Measurements from ENCODE around the gene TEAD1.

DNA sequence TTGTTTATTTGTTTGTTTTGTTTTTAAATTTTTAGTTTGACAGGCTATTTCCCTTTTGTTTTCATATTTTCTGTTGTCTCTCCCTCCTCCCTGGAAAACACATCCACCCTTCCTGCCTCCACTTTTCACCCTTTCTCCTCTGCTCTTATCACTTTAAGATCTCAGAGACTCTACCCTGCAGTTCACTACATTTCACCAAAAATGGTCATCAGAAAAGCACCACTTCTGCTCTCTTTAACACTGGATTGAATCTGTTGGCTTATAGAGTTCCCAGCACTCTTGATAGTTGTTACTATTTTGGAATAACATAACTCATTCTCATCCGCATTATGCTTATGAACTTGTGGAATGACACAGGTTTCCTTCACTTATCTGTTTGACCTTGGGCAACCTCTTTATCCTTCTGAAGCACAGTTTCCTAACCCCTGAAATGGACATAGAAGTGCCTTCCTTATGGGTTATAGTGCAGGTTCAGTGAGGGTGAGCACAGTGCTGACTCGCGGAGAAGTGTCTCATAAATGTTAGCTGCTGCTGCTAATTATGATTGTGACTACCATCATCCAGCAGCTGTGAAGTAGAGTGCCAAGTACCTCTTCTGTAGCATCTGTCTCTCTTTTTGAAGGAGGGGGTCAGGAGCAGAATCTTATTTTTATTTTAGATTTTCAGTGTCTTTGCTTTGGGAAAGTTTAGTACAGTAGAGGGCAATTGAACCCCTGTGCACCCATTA, 15.0 kb downstream of the TEAD1 start:
- TF ChIP-seq, protein P1, sequence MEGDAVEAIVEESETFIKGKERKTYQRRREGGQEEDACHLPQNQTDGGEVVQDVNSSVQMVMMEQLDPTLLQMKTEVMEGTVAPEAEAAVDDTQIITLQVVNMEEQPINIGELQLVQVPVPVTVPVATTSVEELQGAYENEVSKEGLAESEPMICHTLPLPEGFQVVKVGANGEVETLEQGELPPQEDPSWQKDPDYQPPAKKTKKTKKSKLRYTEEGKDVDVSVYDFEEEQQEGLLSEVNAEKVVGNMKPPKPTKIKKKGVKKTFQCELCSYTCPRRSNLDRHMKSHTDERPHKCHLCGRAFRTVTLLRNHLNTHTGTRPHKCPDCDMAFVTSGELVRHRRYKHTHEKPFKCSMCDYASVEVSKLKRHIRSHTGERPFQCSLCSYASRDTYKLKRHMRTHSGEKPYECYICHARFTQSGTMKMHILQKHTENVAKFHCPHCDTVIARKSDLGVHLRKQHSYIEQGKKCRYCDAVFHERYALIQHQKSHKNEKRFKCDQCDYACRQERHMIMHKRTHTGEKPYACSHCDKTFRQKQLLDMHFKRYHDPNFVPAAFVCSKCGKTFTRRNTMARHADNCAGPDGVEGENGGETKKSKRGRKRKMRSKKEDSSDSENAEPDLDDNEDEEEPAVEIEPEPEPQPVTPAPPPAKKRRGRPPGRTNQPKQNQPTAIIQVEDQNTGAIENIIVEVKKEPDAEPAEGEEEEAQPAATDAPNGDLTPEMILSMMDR (IDR thresholded peaks at IDR 0.05), result no peak
- no peak for TF ChIP-seq EP300 (IDR thresholded peaks at IDR 0.05)
- no peak for TF ChIP-seq POLR2AphosphoS5 (IDR thresholded peaks at IDR 0.05)
- TF ChIP-seq POLR2A (IDR thresholded peaks at IDR 0.05), result no peak
